Colonic mucosa (tissue), 4 donors: Measurements from ENCODE around the gene SLC6A15. TPM values are rescaled to one million over a fixed set of nuclear protein-coding genes. Genes with fewer than 3 reads are reported as not detected.

Experiments used
- DNase-seq: peaks from one replicate; pipeline ENCODE4 v3.0.0-alpha.2; 2020
- H3K27ac ChIP-seq: fragments of 200-600 bp; one replicate; pipeline ENCODE4 v1.8.0; 2021
- H3K27me3 ChIP-seq: fragments of 200-600 bp; one replicate; pipeline ENCODE4 v1.8.0; 2021
- H3K36me3 ChIP-seq: fragments of 200-600 bp; one replicate; pipeline ENCODE4 v1.8.0; 2021
- H3K4me1 ChIP-seq: fragments of 200-600 bp; one replicate; pipeline ENCODE4 v1.8.0; 2021; ENCODE audit warnings: mild to moderate bottlenecking
- H3K4me3 ChIP-seq: fragments of 200-600 bp; one replicate; pipeline ENCODE4 v1.8.0; 2021
- H3K9ac ChIP-seq, 2 donors: one replicate each; pipeline ENCODE4 v1.7.0; 2013; ENCODE audit warnings: control low read depth in 2 of 2, low read depth in 2 of 2, low read length in 2 of 2
- H3K9me3 ChIP-seq: fragments of 200-600 bp; one replicate; pipeline ENCODE4 v1.8.0; 2021
- CTCF ChIP-seq: fragments of 200-600 bp; IDR thresholded peaks from one replicate; pipeline ENCODE4 v1.8.0; 2022; ENCODE audit warnings: antibody characterized with exemption, mild to moderate bottlenecking
- intact Hi-C: fragments of 100-400 bp; cut with DNase I; formaldehyde crosslinking; loops from one replicate; pipeline ENCODE4 v1.14.1; 2022
- total RNA-seq, 2 donors: library from RNA; stranded (reverse); fragmentation: NEBNext Ultra II Directional in 1 of 2; extraction: Animal tissue kit (Norgen Biotek cat#: 25700) in 1 of 2; gene quantifications; one replicate each; pipeline ENCODE4 v1.2.1, GENCODE V29; 2021
- donor health status: healthy.
- donor health status: DM: no; HTN: no; CAD: no.
- donor health status: DM: no; HTN: no; CAD: no.

SLC6A15 gene
- total RNA-seq, 2 donors from 2014 or later, result 0.32 to 1.1 TPM

DNA sequence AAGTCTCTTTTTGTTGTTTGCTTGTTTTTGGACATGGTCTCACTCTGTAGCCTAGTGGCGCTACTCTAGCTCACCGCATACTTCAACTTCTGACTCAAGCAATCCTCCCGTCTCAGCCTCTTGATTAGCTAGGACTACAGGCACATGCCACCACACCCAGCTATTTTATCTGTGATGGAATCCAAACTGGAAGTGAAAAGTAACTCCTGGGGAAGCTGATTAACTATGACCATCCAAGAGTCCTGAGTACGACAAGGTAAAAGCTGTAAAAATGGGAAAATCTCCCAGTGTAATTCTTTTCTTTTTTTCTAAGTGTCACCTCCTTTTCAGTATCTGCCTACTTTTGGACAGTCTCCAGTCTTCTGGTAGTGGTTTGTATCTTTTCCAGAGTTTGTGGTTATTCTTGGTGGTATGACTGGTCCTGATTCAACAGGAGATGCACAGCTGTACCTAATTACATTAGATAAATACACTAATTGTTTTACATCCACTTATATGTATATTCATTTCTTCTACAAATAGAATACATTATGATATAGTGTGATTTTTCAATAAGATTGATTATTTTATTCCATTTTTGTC is 97.8 kb downstream of the SLC6A15 start:
- no peaks in the 10 kb centered on the region for H3K27me3 ChIP-seq
- H3K27ac ChIP-seq, result no peak overlapping the region
- no peaks in the 10 kb centered on the region for H3K36me3 ChIP-seq
- H3K4me3 ChIP-seq, result no peak overlapping the region
- no peaks in the 10 kb centered on the region for H3K9me3 ChIP-seq
- no peak for DNase-seq
- no peak for TF ChIP-seq CTCF
- intact Hi-C loops, result no loop called here
- no peaks in the 10 kb centered on the region for H3K4me1 ChIP-seq
- H3K9ac ChIP-seq, result no peak overlapping the region

GRCh38 chr12:84813780-84814663 is 98.6 kb downstream of the SLC6A15 start:
- Histone ChIP-seq H3K9me3 (no peaks in the 10 kb centered on the region), H3K4me3 (no peak overlapping the region), H3K9ac (no peak overlapping the region), H3K27me3 (no peaks in the 10 kb centered on the region), H3K4me1 (no peaks in the 10 kb centered on the region), H3K27ac (no peak overlapping the region), H3K36me3 (no peaks in the 10 kb centered on the region)
- DNase-seq, result no peak
- intact Hi-C loops, result no loop called here
- TF ChIP-seq CTCF, result no peak

- intact Hi-C loops, result no loop called here
- Histone ChIP-seq H3K36me3 (no peaks in the 10 kb centered on the region), H3K9me3 (no peaks in the 10 kb centered on the region), H3K27ac (no peak overlapping the region), H3K9ac (no peak overlapping the region), H3K27me3 (no peaks in the 10 kb centered on the region), H3K4me3 (no peak overlapping the region), H3K4me1 (no peaks in the 10 kb centered on the region)
- DNase-seq, result no peak
- TF ChIP-seq CTCF, result no peak
Measured at GRCh38 chr12:84811291-84811690, 101.3 kb downstream of the SLC6A15 start.

DNA sequence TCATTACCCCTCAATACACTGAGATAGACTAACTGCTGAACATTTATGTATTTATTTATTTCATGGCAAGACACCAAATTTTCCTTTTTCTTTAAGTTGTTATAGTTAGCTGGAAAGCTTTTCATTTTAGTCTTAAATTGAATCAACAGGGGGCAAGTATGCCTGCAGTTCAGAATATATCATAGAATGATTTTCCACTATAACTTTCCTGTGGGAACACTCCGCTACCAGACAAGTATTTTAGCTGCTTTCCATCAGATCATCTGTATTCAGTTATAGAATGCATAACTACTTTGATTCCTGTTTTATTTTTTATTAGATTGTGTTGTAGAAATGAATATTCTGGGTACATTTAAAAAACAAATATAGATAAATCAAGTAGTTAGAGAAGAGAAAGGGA is 102.0 kb downstream of the SLC6A15 start:
- Histone ChIP-seq H3K4me3 (no peak overlapping the region), H3K9me3 (no peaks in the 10 kb centered on the region), H3K4me1 (no peaks in the 10 kb centered on the region), H3K27ac (no peak overlapping the region), H3K27me3 (no peaks in the 10 kb centered on the region), H3K36me3 (no peaks in the 10 kb centered on the region), H3K9ac (no peak overlapping the region)
- no peak for DNase-seq
- TF ChIP-seq CTCF, result no peak
- intact Hi-C loops, result no loop called here

Other genes with a start within 250 kb of the SLC6A15 start
- gene TSPAN19, start 123.5 kb upstream of the SLC6A15 start, total RNA-seq, result not detected
- gene LRRIQ1, start 123.6 kb upstream of the SLC6A15 start, total RNA-seq, result under 1 TPM in 1 of 2 donors, not detected in 1; 0.05 TPM